Activated naive CD4-positive, alpha-beta T cell treated with anti-CD3 and anti-CD28 coated beads, Interleukin-2, amount 50 U/mL, for 24 hours (primary cell): ENCODE measurements around the gene ADGRA3.

Source experiments
- H3K27ac Mint-ChIP-seq: one replicate; pipeline ENCODE4 v1.8.0; 2021; ENCODE audit warnings: mild to moderate bottlenecking, mixed read lengths
- H3K27me3 Mint-ChIP-seq: one replicate; pipeline ENCODE4 v1.8.0; 2021; ENCODE audit warnings: mixed read lengths
- H3K36me3 Mint-ChIP-seq: one replicate; pipeline ENCODE4 v1.8.0; 2021; ENCODE audit warnings: mixed read lengths
- H3K4me1 Mint-ChIP-seq: one replicate; pipeline ENCODE4 v1.8.0; 2021; ENCODE audit warnings: mixed read lengths
- H3K4me3 Mint-ChIP-seq: one replicate; pipeline ENCODE4 v1.8.0; 2021; ENCODE audit warnings: mild to moderate bottlenecking, mixed read lengths
- H3K9me3 Mint-ChIP-seq: one replicate; pipeline ENCODE4 v1.8.0; 2021; ENCODE audit warnings: mixed read lengths

ADGRA3 gene

GRCh38 chr4:22343606-22344005, 172.3 kb downstream of the ADGRA3 start:
- H3K27ac Mint-ChIP-seq: no peak overlapping the region
- peaks cover 4% of the 10 kb centered on the region for H3K9me3 Mint-ChIP-seq
- H3K4me3 Mint-ChIP-seq: no peak overlapping the region

DNA sequence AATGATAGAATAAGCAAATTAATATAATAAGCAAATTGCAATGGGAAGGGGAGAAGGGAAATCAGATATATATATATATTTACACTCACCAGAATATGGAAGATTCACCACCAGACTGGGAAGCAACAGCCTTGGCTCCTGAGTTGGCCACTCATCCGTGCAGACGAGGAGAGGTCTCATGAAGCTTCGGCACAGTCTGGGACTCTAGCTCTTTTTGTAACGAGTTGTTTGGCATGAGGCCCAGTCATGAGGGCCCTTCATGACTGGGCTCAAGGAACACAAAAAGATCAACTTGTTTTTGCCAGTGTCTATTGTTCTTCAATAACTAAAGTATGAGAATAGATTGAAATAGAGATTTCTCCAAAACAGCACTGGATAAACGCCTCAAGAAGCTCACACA, 176.4 kb downstream of the ADGRA3 start:
- Mint-ChIP-seq H3K36me3 (no peaks in the 10 kb centered on the region), H3K4me1 (no peaks in the 10 kb centered on the region), H3K27me3 (no peaks in the 10 kb centered on the region), H3K27ac (no peak overlapping the region), H3K9me3 (peaks cover 4% of the 10 kb centered on the region), H3K4me3 (no peak overlapping the region)

More at GRCh38 chr4:22343606-22344005, 172.3 kb downstream of the ADGRA3 start:
- no peaks in the 10 kb centered on the region for H3K4me1 Mint-ChIP-seq
- no peaks in the 10 kb centered on the region for H3K27me3 Mint-ChIP-seq
- H3K36me3 Mint-ChIP-seq: no peaks in the 10 kb centered on the region

GRCh38 chr4:22338796-22339195, 177.1 kb downstream of the ADGRA3 start:
- Mint-ChIP-seq H3K36me3 (no peaks in the 10 kb centered on the region), H3K4me3 (no peak overlapping the region)

More at GRCh38 chr4:22338796-22339195, 177.1 kb downstream of the ADGRA3 start:
- H3K27me3 Mint-ChIP-seq: no peaks in the 10 kb centered on the region
- no peaks in the 10 kb centered on the region for H3K4me1 Mint-ChIP-seq
- H3K9me3 Mint-ChIP-seq: peaks cover 4% of the 10 kb centered on the region
- no peak overlapping the region for H3K27ac Mint-ChIP-seq
